ENCODE measurements around the gene OSM.

Gene OSM

GRCh38 chr22:30297276-30297990 is 30.8 kb upstream of the OSM start:
- no peak for DNase-seq

GRCh38 chr22:30296833-30297232 is 30.2 kb upstream of the OSM start:
- no peak for DNase-seq

- no peak for DNase-seq
Measured at GRCh38 chr22:30296324-30296723, 29.7 kb upstream of the OSM start.

GRCh38 chr22:30295576-30295975 is 28.9 kb upstream of the OSM start:
- DNase-seq = no peak

- no peak for DNase-seq
Measured at GRCh38 chr22:30294830-30295229, 28.2 kb upstream of the OSM start.

- no peak for DNase-seq
Measured at GRCh38 chr22:30294066-30294465, 27.4 kb upstream of the OSM start.

- DNase-seq = no peak
Measured at GRCh38 chr22:30293026-30293425, 26.4 kb upstream of the OSM start.

GRCh38 chr22:30292069-30292970 is 25.7 kb upstream of the OSM start:
- no peak for DNase-seq

- no peak for DNase-seq
Measured at GRCh38 chr22:30291058-30291892, 24.6 kb upstream of the OSM start.

GRCh38 chr22:30290342-30291057 is 23.8 kb upstream of the OSM start:
- DNase-seq = no peak

GRCh38 chr22:30289980-30290313 is 23.3 kb upstream of the OSM start:
- DNase-seq = no peak

GRCh38 chr22:30289141-30289979 is 22.7 kb upstream of the OSM start, which contains the start of gene CASTOR1:
Gene CASTOR1, minus strand, starts transcription at chr22:30289505. Its CDS starts 8 bp downstream, at chr22:30289497.
- DNase-seq = peak; percentile 96

GRCh38 chr22:30288419-30289140 is 21.9 kb upstream of the OSM start:
- no peak for DNase-seq

- peak; percentile 90 for DNase-seq
Measured at GRCh38 chr22:30287648-30288418, 21.2 kb upstream of the OSM start.

- DNase-seq = peak; percentile 90
Measured at GRCh38 chr22:30286813-30287647, 20.4 kb upstream of the OSM start.

GRCh38 chr22:30286331-30286730 is 19.7 kb upstream of the OSM start:
- DNase-seq = no peak

GRCh38 chr22:30285846-30286200 is 19.2 kb upstream of the OSM start:
- no peak for DNase-seq

- no peak for DNase-seq
Measured at GRCh38 chr22:30285176-30285845, 18.7 kb upstream of the OSM start.

- no peak for DNase-seq
Measured at GRCh38 chr22:30284666-30285065, 18.0 kb upstream of the OSM start.
